ENCODE results near the gene ICA1L.

Gene ICA1L

GRCh38 chr2:202780514-202781021 lies 91.0 kb downstream of the ICA1L start:
- H4K8ac ChIP-seq (ENCODE audit: low read depth, low read length) = no peak overlapping the region
- H3K4me2 ChIP-seq (ENCODE audit: insufficient read depth, low read length, poor library complexity, severe bottlenecking) = no peak overlapping the region
- no peaks in the 10 kb centered on the region for H3K79me1 ChIP-seq (ENCODE audit: low read depth, low read length)
- no peak overlapping the region for H3K4ac ChIP-seq (ENCODE audit: low read length)
- H3K14ac ChIP-seq (ENCODE audit: low read length) = no peak overlapping the region
- no peak overlapping the region for H2AFZ ChIP-seq (ENCODE audit: low read length)
- H2BK5ac ChIP-seq (ENCODE audit: low read length) = no peak overlapping the region
- H3K4me3 ChIP-seq (ENCODE audit: low read length in 2 of 2) = no peak overlapping the region
- no peak overlapping the region for H2BK15ac ChIP-seq (ENCODE audit: low read length)
- H3K27me3 ChIP-seq (ENCODE audit: control insufficient read depth in 3 of 3, insufficient read depth in 3 of 3, low read depth in 1 of 3, low read length in 3 of 3) = no peaks in the 10 kb centered on the region
- H2BK12ac ChIP-seq (ENCODE audit: low read length) = no peak overlapping the region
- no peak overlapping the region for H3K9ac ChIP-seq (ENCODE audit: low read depth, low read length, poor library complexity)
- peaks cover 2 to 91% of the 10 kb centered on the region in 2 donors for H3K36me3 ChIP-seq (replicated peaks in 1 of 2; ENCODE audit: control insufficient read depth in 2 of 2, insufficient read depth in 2 of 2, low read length in 2 of 2)
- H3K23ac ChIP-seq (ENCODE audit: low read depth, low read length, poor library complexity) = no peak overlapping the region
- no peak overlapping the region for H2AK5ac ChIP-seq (ENCODE audit: low read depth, low read length)
- H4K91ac ChIP-seq (ENCODE audit: low read depth, low read length, poor library complexity) = no peak overlapping the region
- H3K18ac ChIP-seq (ENCODE audit: low read length) = no peak overlapping the region
- no peak overlapping the region for H3K27ac ChIP-seq (replicated peaks; ENCODE audit: low read length)
- DNase-seq (ENCODE audit: low spot score) = no peak
- no peak overlapping the region for H2BK120ac ChIP-seq (ENCODE audit: low read depth, low read length)
- H3K9me3 ChIP-seq (replicated peaks in 1 of 2; ENCODE audit: control insufficient read depth in 2 of 2, insufficient read depth in 1 of 2, low read depth in 1 of 2, low read length in 2 of 2) = no peaks in the 10 kb centered on the region
- H3K4me1 ChIP-seq (ENCODE audit: control insufficient read depth in 2 of 2, insufficient read depth in 1 of 2, low read depth in 1 of 2, low read length in 2 of 2) = no peaks in the 10 kb centered on the region

GRCh38 chr2:202778217-202778616 lies 93.3 kb downstream of the ICA1L start:
- Histone ChIP-seq H3K27ac (replicated peaks; ENCODE audit: low read length) (no peak overlapping the region), H2BK15ac (ENCODE audit: low read length) (no peak overlapping the region), H2BK5ac (ENCODE audit: low read length) (no peak overlapping the region), H3K4me3 (ENCODE audit: low read length in 2 of 2) (no peak overlapping the region), H3K9ac (ENCODE audit: low read depth, low read length, poor library complexity) (no peak overlapping the region), H3K79me1 (ENCODE audit: low read depth, low read length) (no peaks in the 10 kb centered on the region), H3K18ac (ENCODE audit: low read length) (no peak overlapping the region), H3K36me3 (replicated peaks in 1 of 2; ENCODE audit: control insufficient read depth in 2 of 2, insufficient read depth in 2 of 2, low read length in 2 of 2) (peaks cover 5 to 93% of the 10 kb centered on the region in 2 donors), H3K4me2 (ENCODE audit: insufficient read depth, low read length, poor library complexity, severe bottlenecking) (no peak overlapping the region), H4K91ac (ENCODE audit: low read depth, low read length, poor library complexity) (no peak overlapping the region), H2AK5ac (ENCODE audit: low read depth, low read length) (no peak overlapping the region), H2BK120ac (ENCODE audit: low read depth, low read length) (no peak overlapping the region), H3K23ac (ENCODE audit: low read depth, low read length, poor library complexity) (no peak overlapping the region), H2BK12ac (ENCODE audit: low read length) (no peak overlapping the region), H4K8ac (ENCODE audit: low read depth, low read length) (no peak overlapping the region), H3K4ac (ENCODE audit: low read length) (no peak overlapping the region), H3K4me1 (ENCODE audit: control insufficient read depth in 2 of 2, insufficient read depth in 1 of 2, low read depth in 1 of 2, low read length in 2 of 2) (no peaks in the 10 kb centered on the region), H3K9me3 (replicated peaks in 1 of 2; ENCODE audit: control insufficient read depth in 2 of 2, insufficient read depth in 1 of 2, low read depth in 1 of 2, low read length in 2 of 2) (no peaks in the 10 kb centered on the region), H3K27me3 (ENCODE audit: control insufficient read depth in 3 of 3, insufficient read depth in 3 of 3, low read depth in 1 of 3, low read length in 3 of 3) (no peaks in the 10 kb centered on the region), H3K14ac (ENCODE audit: low read length) (no peak overlapping the region), H2AFZ (ENCODE audit: low read length) (no peak overlapping the region)
- no peak for DNase-seq (ENCODE audit: low spot score)
- no CpG with 5 or more reads among the region's 2 CpGs for WGBS, 2 donors (ENCODE audit: extremely low coverage in 2 of 2, insufficient read length in 2 of 2, insufficient replicate concordance in 1 of 2)

GRCh38 chr2:202774104-202774503 lies 97.5 kb downstream of the ICA1L start:
- DNase-seq (ENCODE audit: low spot score) = no peak
- Histone ChIP-seq H4K8ac (ENCODE audit: low read depth, low read length) (no peak overlapping the region), H2BK12ac (ENCODE audit: low read length) (no peak overlapping the region), H4K91ac (ENCODE audit: low read depth, low read length, poor library complexity) (no peak overlapping the region), H3K18ac (ENCODE audit: low read length) (no peak overlapping the region), H3K23ac (ENCODE audit: low read depth, low read length, poor library complexity) (no peak overlapping the region), H3K36me3 (replicated peaks in 1 of 2; ENCODE audit: control insufficient read depth in 2 of 2, insufficient read depth in 2 of 2, low read length in 2 of 2) (peaks cover 3 to 88% of the 10 kb centered on the region in 2 donors), H3K27me3 (ENCODE audit: control insufficient read depth in 3 of 3, insufficient read depth in 3 of 3, low read depth in 1 of 3, low read length in 3 of 3) (no peaks in the 10 kb centered on the region), H3K14ac (ENCODE audit: low read length) (no peak overlapping the region), H3K4me3 (ENCODE audit: low read length in 2 of 2) (no peak overlapping the region), H3K27ac (replicated peaks; ENCODE audit: low read length) (no peak overlapping the region), H3K4me1 (ENCODE audit: control insufficient read depth in 2 of 2, insufficient read depth in 1 of 2, low read depth in 1 of 2, low read length in 2 of 2) (no peaks in the 10 kb centered on the region), H3K4me2 (ENCODE audit: insufficient read depth, low read length, poor library complexity, severe bottlenecking) (no peak overlapping the region), H3K4ac (ENCODE audit: low read length) (no peak overlapping the region), H3K9me3 (replicated peaks in 1 of 2; ENCODE audit: control insufficient read depth in 2 of 2, insufficient read depth in 1 of 2, low read depth in 1 of 2, low read length in 2 of 2) (no peaks in the 10 kb centered on the region), H2BK15ac (ENCODE audit: low read length) (no peak overlapping the region), H2BK120ac (ENCODE audit: low read depth, low read length) (no peak overlapping the region), H3K9ac (ENCODE audit: low read depth, low read length, poor library complexity) (no peak overlapping the region), H2BK5ac (ENCODE audit: low read length) (no peak overlapping the region), H3K79me1 (ENCODE audit: low read depth, low read length) (no peaks in the 10 kb centered on the region), H2AFZ (ENCODE audit: low read length) (no peak overlapping the region), H2AK5ac (ENCODE audit: low read depth, low read length) (no peak overlapping the region)
- no CpG with 5 or more reads among the region's 37 CpGs for WGBS, 2 donors (ENCODE audit: extremely low coverage in 2 of 2, insufficient read length in 2 of 2, insufficient replicate concordance in 1 of 2)

- no CpG with 5 or more reads among the region's 6 CpGs for WGBS, 2 donors (ENCODE audit: extremely low coverage in 2 of 2, insufficient read length in 2 of 2, insufficient replicate concordance in 1 of 2)
- no peak overlapping the region for H2BK120ac ChIP-seq (ENCODE audit: low read depth, low read length)
- H2AK5ac ChIP-seq (ENCODE audit: low read depth, low read length) = no peak overlapping the region
- H3K27me3 ChIP-seq (ENCODE audit: control insufficient read depth in 3 of 3, insufficient read depth in 3 of 3, low read depth in 1 of 3, low read length in 3 of 3) = no peaks in the 10 kb centered on the region
- no peak overlapping the region for H3K4ac ChIP-seq (ENCODE audit: low read length)
- no peak overlapping the region for H2BK12ac ChIP-seq (ENCODE audit: low read length)
- H3K4me3 ChIP-seq (ENCODE audit: low read length in 2 of 2) = no peak overlapping the region
- H3K18ac ChIP-seq (ENCODE audit: low read length) = no peak overlapping the region
- H2BK5ac ChIP-seq (ENCODE audit: low read length) = no peak overlapping the region
- H3K23ac ChIP-seq (ENCODE audit: low read depth, low read length, poor library complexity) = no peak overlapping the region
- no peaks in the 10 kb centered on the region for H3K4me1 ChIP-seq (ENCODE audit: control insufficient read depth in 2 of 2, insufficient read depth in 1 of 2, low read depth in 1 of 2, low read length in 2 of 2)
- DNase-seq (ENCODE audit: low spot score) = no peak
- no peak overlapping the region for H2BK15ac ChIP-seq (ENCODE audit: low read length)
- peaks cover 3 to 82% of the 10 kb centered on the region in 2 donors for H3K36me3 ChIP-seq (replicated peaks in 1 of 2; ENCODE audit: control insufficient read depth in 2 of 2, insufficient read depth in 2 of 2, low read length in 2 of 2)
- no peak overlapping the region for H4K91ac ChIP-seq (ENCODE audit: low read depth, low read length, poor library complexity)
- no peak overlapping the region for H3K4me2 ChIP-seq (ENCODE audit: insufficient read depth, low read length, poor library complexity, severe bottlenecking)
- H2AFZ ChIP-seq (ENCODE audit: low read length) = no peak overlapping the region
- H3K27ac ChIP-seq (replicated peaks; ENCODE audit: low read length) = no peak overlapping the region
- H3K9ac ChIP-seq (ENCODE audit: low read depth, low read length, poor library complexity) = no peak overlapping the region
- H3K9me3 ChIP-seq (replicated peaks in 1 of 2; ENCODE audit: control insufficient read depth in 2 of 2, insufficient read depth in 1 of 2, low read depth in 1 of 2, low read length in 2 of 2) = no peaks in the 10 kb centered on the region
- no peak overlapping the region for H4K8ac ChIP-seq (ENCODE audit: low read depth, low read length)
- no peaks in the 10 kb centered on the region for H3K79me1 ChIP-seq (ENCODE audit: low read depth, low read length)
- H3K14ac ChIP-seq (ENCODE audit: low read length) = no peak overlapping the region
These were observed 98.1 kb downstream of the ICA1L start for GRCh38 chr2:202773301-202773973.
